Transverse colon (tissue), 4 donors: ENCODE data around the gene PRPF19. TPM values are rescaled to one million over a fixed set of nuclear protein-coding genes. Genes with fewer than 3 reads are reported as not detected.
A peak's percentile ranks its signal among the peaks of the same experiment; 100 is the strongest.

Experiments used
- DNase-seq: peaks from one replicate; pipeline ENCODE4 v3.0.0-alpha.2; 2019
- H3K27ac ChIP-seq, 4 donors: fragments of 200-600 bp; sonication (generic); 2 replicates each; pipeline ENCODE4 v1.5.1; 2016 to 2018; ENCODE audit warnings: inconsistent platforms in 4 of 4
- H3K27me3 ChIP-seq: fragments of 200-600 bp; sonication (generic); 2 replicates; pipeline ENCODE4 v1.5.1; 2017; ENCODE audit warnings: inconsistent platforms
- H3K36me3 ChIP-seq, 4 donors: fragments of 200-600 bp; sonication (generic); 2 replicates each; pipeline ENCODE4 v1.5.1; 2017 to 2019; ENCODE audit warnings: inconsistent platforms in 4 of 4
- H3K4me1 ChIP-seq, 4 donors: fragments of 200-600 bp; sonication (generic); 2 replicates each; pipeline ENCODE4 v1.5.1; 2017 to 2020; ENCODE audit warnings: inconsistent platforms in 4 of 4
- H3K4me3 ChIP-seq, 4 donors: fragments of 200-600 bp; sonication (generic); 1 replicate in 1 of 4; 2 replicates in 3 of 4; pipeline versions ENCODE4 v1.5.1 to v1.6.1; 2017 to 2019; ENCODE audit warnings: inconsistent platforms in 4 of 4
- H3K9me3 ChIP-seq, 2 donors: fragments of 200-600 bp; sonication (generic); 2 replicates each; pipeline ENCODE4 v1.5.1; 2017 to 2019; ENCODE audit warnings: inconsistent platforms in 2 of 2
- EP300 ChIP-seq: sonication (generic); formaldehyde crosslinking; IDR thresholded peaks from one replicate; pipeline ENCODE4 v1.6.1; 2017; ENCODE audit warnings: antibody characterized with exemption, low read depth
- POLR2A ChIP-seq: fragments of 450-650 bp; IDR thresholded peaks from one replicate; pipeline ENCODE4 v1.6.1; 2016; ENCODE audit warnings: antibody characterized with exemption, mild to moderate bottlenecking, moderate library complexity
- POLR2AphosphoS5 ChIP-seq, 3 donors: sonication (generic); formaldehyde crosslinking; IDR thresholded peaks; one replicate each; pipeline ENCODE4 v1.6.1; 2016; ENCODE audit warnings: antibody characterized with exemption in 3 of 3
- WGBS, 2 donors: methylation state at CpG; one replicate each; pipeline ENCODE4 v1.1.5; 2018; ENCODE audit warnings: low coverage in 1 of 2; 5-methylcytosine and 5-hydroxymethylcytosine counted together
- in situ Hi-C, 4 donors: fragments of 200-750 bp; cut with MboI; loops; one replicate each; pipeline versions ENCODE4 v1.15.0 to v1.15.1; 2017; ENCODE audit warnings: low sequenced_read_pairs in 3 of 4, low pct_ligation_motif_present in 1 of 4, low pct_unique_long_range_greater_than_20kb in 1 of 4
- intact Hi-C: fragments of 100-400 bp; cut with DNase I; formaldehyde crosslinking; loops from one replicate; pipeline ENCODE4 v1.15.1; 2023; ENCODE audit warnings: low total_unique reads
- total RNA-seq, 4 donors: library from RNA; depleted of rRNA; stranded (reverse); fragments of >200 nt; gene quantifications; one replicate each; pipeline ENCODE4 v1.1.0, GENCODE V29; 2016
- TF ChIP-seq, protein P1 (sequence below), 5 experiments: fragments of 200-600 bp in 3 of 5; fragments of 450-650 bp in 2 of 5; sonication (generic) in 3 of 5; IDR thresholded peaks; 1 replicate in 2 of 5; 2 replicates in 3 of 5; pipeline ENCODE4 v1.5.1; 2016 to 2017; ENCODE audit warnings: antibody characterized with exemption in 5 of 5, inconsistent platforms in 3 of 5, mild to moderate bottlenecking in 2 of 5, moderate library complexity in 1 of 5

Gene PRPF19
- total RNA-seq, 4 donors from 2014 or later = 15.5 to 70.3 (median 42.8) TPM

DNA sequence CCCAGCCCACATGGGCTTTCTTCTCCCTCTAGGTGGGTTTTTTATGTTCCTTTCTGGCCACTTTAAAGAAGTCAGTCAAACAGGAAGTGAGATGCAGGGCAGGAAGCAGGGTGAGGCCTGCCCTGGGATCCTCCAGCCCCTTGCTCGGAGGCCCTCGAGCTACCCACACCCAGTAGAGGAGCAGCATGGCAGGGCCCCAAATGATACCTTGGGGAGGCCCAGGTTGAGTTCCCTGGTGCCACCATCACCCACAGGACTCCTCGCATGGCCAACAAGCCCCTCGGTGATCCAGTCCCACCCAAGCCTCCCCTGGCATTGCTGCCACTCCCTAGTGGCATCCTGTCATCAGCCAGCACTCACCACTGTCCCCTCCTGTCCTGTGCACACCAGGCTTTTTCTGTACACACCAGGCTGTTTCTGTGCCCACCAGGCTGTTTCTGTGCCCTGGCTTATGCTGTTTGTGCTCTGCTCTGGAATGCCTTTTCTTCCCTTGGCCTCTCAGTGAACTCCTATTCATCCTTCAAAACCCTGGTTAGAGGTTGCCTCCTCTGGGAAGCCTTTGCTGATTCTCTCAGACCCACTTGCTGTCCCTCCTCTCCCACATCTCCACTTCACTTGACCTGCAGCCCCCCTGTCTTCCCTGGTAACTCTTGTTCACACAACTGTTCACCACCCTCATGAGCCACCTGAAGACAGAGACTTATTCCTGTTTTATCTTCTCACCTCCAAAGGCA, 47.5 kb downstream of the PRPF19 start:
- TF ChIP-seq, protein P1, sequence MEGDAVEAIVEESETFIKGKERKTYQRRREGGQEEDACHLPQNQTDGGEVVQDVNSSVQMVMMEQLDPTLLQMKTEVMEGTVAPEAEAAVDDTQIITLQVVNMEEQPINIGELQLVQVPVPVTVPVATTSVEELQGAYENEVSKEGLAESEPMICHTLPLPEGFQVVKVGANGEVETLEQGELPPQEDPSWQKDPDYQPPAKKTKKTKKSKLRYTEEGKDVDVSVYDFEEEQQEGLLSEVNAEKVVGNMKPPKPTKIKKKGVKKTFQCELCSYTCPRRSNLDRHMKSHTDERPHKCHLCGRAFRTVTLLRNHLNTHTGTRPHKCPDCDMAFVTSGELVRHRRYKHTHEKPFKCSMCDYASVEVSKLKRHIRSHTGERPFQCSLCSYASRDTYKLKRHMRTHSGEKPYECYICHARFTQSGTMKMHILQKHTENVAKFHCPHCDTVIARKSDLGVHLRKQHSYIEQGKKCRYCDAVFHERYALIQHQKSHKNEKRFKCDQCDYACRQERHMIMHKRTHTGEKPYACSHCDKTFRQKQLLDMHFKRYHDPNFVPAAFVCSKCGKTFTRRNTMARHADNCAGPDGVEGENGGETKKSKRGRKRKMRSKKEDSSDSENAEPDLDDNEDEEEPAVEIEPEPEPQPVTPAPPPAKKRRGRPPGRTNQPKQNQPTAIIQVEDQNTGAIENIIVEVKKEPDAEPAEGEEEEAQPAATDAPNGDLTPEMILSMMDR (IDR thresholded peaks at IDR 0.05) = no peak
- TF ChIP-seq POLR2AphosphoS5 (IDR thresholded peaks at IDR 0.05) (no peak), EP300 (no peak), POLR2A (no peak)
- no peaks in the 10 kb centered on the region for H3K9me3 ChIP-seq
- no peaks in the 10 kb centered on the region for H3K27me3 ChIP-seq
- in situ Hi-C loops = no loop called here
- H3K27ac ChIP-seq = peak overlapping the region in 1 of 4 donors; percentile 43
- intact Hi-C loops = no loop called here
- H3K4me3 ChIP-seq = no peak overlapping the region
- H3K36me3 ChIP-seq = no peaks in the 10 kb centered on the region
- no peak for DNase-seq
- 73% methylated on average over 2 of the region's 4 CpGs; no CpG with 5 or more reads in 1 of the 2 donors for WGBS, 2 donors
- H3K4me1 ChIP-seq = peaks cover 0 to 5% (median 0%) of the 10 kb centered on the region in 4 donors

DNA sequence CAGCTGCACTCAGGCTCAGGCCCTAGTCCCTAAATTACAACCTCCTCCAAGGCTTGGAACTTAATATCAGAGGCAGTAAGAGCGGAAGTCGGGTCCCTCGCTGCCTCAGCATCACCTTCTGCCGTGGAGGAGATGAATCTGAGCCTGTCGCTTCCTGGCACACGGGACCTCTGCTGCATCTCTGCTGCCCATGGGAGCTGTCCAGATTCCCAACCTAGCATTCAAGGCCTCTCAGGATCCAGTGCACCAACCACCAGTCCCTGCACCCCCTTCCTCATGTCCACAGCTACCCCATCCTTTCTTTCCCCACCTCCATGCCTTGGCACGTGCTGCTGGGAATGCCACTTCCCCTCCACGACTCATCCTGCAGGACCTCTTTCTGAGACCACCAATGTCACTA, 48.1 kb downstream of the PRPF19 start:
- 68 to 88% methylated on average over 2 to 8 of the region's 8 CpGs for WGBS, 2 donors
- peak overlapping the region in 2 of 4 donors; percentile 2 to 43 for H3K27ac ChIP-seq
- TF ChIP-seq POLR2AphosphoS5 (IDR thresholded peaks at IDR 0.05) (no peak), EP300 (no peak), POLR2A (no peak)
- TF ChIP-seq, protein P1 (IDR thresholded peaks at IDR 0.05) = no peak
- intact Hi-C loops (no loop called here), in situ Hi-C loops (no loop called here)
- H3K9me3 ChIP-seq = no peaks in the 10 kb centered on the region
- no peaks in the 10 kb centered on the region for H3K36me3 ChIP-seq
- peaks cover 0 to 5% (median 0%) of the 10 kb centered on the region in 4 donors for H3K4me1 ChIP-seq
- DNase-seq = no peak
- no peak overlapping the region for H3K4me3 ChIP-seq
- H3K27me3 ChIP-seq = no peaks in the 10 kb centered on the region

DNA sequence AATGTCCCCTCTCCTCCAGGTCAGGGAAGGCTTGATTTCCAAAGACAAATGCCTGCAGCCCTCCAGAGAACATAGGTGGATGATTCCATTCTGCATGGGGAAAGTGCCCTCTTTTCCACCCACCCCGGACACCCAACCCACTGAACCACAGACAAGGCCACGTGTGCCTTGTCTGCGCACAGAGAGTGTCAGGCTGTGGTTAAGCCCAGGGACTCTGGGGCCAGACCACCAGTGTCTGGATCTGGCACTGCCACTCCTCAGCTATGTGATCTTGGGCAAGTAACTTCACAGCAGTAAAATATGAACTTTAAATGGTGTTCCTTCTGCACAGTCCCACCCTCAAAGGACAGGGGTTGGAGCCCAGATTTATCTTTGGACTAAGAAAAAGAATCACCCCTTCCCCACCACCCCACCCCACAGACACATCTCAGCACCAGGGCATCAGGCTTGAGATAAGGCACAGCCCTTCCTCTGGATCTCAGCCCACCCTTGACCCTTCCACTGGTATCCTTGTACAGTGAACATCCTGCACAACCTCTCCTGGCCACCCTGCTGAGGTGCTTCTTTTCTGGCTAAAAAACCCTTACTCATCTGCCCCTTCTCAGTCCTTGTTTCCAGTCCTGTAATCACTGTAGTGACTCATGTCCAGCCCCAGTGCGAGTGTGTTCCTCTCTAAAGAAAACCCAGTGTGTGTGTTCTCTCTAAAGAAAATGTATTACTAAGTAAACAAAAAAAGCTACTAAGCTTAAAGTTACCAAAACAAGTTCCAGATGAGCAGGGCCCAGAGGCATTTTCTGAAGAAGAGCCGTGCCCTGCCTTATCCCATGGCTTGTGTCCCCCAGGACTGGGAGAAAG, 48.8 kb downstream of the PRPF19 start:
- TF ChIP-seq EP300 (no peak), POLR2A (no peak), POLR2AphosphoS5 (IDR thresholded peaks at IDR 0.05) (no peak)
- TF ChIP-seq, protein P1 (IDR thresholded peaks at IDR 0.05) = no peak
- intact Hi-C loops (no loop called here), in situ Hi-C loops (no loop called here)
- Histone ChIP-seq H3K27me3 (no peaks in the 10 kb centered on the region), H3K27ac (peak overlapping the region in 3 of 4 donors; percentile 2 to 43 (median 11)), H3K4me1 (peaks cover 0 to 6% (median 2%) of the 10 kb centered on the region in 4 donors), H3K4me3 (no peak overlapping the region), H3K9me3 (no peaks in the 10 kb centered on the region), H3K36me3 (no peaks in the 10 kb centered on the region)
- DNase-seq = no peak
- 74 to 80% methylated on average over 2 to 5 of the region's 5 CpGs for WGBS, 2 donors
